ENCODE results near the gene UBE2O.

DNA sequence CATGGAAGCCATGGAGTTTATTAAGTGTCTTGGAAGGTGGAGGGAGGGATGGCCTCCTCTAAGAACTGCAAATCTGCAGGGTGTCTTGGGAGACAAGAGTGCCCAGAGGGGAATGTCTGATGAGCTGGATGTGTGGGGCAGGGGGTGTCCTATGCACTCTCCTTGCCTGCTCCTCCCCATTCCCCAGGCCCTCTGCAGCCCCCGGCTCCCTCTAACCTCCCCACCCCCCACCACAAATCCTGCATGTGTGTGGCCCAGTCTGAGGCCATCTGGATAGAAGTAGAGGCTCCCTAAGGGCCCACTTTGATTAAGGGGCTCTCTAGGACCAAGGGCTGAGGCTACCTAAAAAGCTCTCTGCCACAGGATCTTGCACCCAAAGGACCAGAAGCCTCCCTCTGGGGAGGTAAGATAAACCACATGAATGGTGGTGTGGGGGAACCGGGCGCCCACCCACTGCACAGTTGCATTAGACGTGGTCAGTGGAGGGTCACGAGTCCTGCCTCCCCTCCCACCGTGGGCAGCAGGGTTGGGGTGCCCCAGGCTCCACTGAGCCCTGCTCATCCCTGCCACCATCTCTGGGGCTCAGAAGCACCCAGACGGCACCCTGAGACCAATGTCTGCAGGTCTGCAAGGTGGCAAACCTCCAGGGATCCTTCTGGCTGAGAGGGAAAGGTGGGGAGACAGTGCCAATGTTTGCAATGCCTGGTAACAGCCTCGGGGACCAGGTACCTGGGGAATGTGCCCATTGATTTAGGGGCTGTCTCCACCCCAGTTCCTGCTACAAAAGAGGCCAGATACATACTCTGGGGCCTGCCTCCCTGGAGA lies 15.1 kb upstream of the UBE2O start:
- TF ChIP-seq CTCF (conservative IDR thresholded peaks at IDR 0.05; ENCODE audit: low read length) = no peak
- no peak for TF ChIP-seq EZH2phosphoT487 (IDR thresholded peaks at IDR 0.05; ENCODE audit: borderline replicate concordance, low read depth, low read length)
